NCI-H1694 (cell line): ENCODE measurements around the gene ERC1.
"Not testable (repeated sequence)": the region's sequence is repeated elsewhere in the genome, so short reads cannot be mapped to it uniquely, and the experiment has no call there.

Experiments used
- DNase-seq: peaks from one replicate; lab custom pipeline; 2025; lab: John Stamatoyannopoulos, UW

Gene ERC1

GRCh38 chr12:981961-982360 is 9.1 kb upstream of the ERC1 start:
- DNase-seq = no peak

DNA sequence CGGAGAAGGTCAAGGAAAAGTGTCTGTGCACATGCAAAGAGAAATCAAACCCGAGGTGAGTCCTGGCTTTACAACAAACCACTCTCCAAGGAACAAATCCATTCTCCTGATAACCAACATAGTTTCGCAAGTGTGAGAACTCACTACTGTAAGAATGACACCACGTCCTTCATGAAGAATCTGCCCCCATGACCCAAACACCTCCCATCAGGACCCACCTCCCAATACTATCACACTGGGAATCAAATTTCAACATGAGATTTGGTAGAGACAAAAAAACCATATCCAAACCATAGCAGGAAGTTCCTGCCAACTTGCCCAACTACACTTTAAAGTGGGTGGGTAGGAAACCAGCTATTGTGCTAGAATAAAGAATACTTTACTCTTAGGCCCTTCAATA is 2.4 kb upstream of the ERC1 start:
- DNase-seq = no peak

DNA sequence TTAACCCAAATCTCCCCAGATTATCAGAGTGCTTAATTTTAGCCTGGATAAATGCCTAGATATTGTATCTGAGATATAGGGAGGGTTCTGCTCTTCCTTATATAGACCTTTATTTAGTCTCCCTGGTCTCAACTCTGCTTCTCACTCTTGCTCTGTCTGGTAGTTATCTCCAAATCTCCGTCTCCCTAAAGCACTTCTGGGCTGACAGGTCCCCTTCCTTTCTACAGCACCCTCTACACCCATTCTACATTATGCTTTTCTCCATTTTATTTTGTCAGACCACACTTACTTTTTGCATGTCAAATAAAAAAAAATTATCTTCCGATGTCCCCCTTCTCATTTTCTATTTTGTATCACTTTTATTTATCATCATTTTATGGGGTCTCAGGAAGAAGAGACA is 2.0 kb upstream of the ERC1 start:
- no peak for DNase-seq

- DNase-seq = peak; percentile 49
Observed at GRCh38 chr12:989751-990660, 1.0 kb upstream of the ERC1 start.

- peak; percentile 47 for DNase-seq
Observed at GRCh38 chr12:991350-992333, 619 bp downstream of the ERC1 start.

DNA sequence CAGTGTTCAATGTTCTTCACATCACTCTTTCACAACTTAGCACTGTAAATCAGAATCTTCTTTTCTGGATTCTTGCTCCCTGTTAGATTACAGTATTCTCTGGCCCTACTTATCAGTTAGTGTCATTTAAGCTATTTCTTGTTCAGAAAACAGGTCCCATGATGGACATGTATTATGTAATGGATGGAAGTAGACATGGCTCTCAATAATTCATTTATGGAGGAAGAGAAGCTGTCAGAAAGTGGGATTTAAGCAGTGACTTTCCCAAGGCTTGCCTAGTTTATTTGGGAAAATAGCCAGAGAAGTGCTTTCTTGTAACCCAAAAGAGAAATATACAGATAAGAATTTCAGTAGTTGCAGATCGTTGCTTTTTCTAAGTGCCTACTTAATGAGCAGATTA is 1.6 kb downstream of the ERC1 start:
- no peak for DNase-seq

- DNase-seq = no peak
Observed at GRCh38 chr12:996881-997280, 5.9 kb downstream of the ERC1 start.

- no peak for DNase-seq
Observed at GRCh38 chr12:997505-997904, 6.5 kb downstream of the ERC1 start.

GRCh38 chr12:998020-998874 is 7.2 kb downstream of the ERC1 start:
- DNase-seq = no peak

DNA sequence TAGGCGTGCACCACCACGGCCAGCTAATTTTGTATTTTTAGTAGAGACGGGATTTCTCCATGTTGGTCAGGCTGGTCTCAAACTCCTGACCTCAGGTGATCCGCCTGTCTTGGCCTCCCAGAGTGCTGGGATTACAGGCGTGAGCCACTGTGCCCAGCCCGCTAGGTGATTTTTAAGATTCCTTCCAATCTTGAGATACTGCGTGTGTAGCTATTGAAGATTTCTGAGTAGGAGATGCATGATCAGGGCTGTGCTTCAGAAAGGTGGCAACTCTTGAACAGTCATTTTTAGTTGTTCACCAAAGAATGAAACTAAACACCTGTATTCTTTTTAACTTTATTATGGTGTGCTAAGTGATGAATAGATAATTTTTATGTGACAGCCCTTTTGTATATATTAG is 8.7 kb downstream of the ERC1 start:
- DNase-seq = not testable (repeated sequence)

- DNase-seq = no peak
Observed at GRCh38 chr12:1001507-1001906, 10.5 kb downstream of the ERC1 start.

DNA sequence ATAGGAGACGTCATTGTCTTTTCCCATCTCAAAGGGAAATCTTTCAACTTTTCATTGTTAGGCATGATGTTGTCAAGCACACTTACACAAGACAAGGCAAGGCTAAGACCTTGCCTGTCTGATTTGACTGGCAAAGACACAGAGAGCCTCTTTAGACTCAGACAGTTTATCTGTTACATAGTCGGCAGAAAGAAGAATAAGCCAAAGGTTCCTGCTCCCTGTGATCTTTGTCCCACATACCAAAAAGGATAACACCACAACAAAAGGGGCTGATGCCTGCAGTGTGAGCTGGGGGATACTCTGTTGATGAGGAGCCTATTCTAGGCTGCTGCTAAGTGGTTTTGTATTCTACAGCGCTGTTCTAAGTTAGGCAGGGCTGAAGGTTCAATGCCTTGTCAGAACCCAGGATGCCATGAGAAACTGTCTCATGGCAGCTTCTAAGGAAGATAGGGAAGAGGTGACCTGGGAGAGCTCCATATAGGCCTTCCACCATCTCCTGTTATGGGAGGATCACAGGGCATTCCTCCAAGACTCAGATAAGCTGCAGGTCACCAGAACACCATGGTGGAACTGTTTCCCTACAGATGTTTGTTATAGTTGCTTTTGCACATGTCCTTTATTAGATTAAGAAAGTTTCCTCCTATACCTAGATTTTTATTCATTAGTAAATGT is 12.7 kb downstream of the ERC1 start:
- no peak for DNase-seq

- no peak for DNase-seq
Observed at GRCh38 chr12:1006255-1006654, 15.2 kb downstream of the ERC1 start.

GRCh38 chr12:1007276-1007675 is 16.3 kb downstream of the ERC1 start:
- DNase-seq = no peak

DNA sequence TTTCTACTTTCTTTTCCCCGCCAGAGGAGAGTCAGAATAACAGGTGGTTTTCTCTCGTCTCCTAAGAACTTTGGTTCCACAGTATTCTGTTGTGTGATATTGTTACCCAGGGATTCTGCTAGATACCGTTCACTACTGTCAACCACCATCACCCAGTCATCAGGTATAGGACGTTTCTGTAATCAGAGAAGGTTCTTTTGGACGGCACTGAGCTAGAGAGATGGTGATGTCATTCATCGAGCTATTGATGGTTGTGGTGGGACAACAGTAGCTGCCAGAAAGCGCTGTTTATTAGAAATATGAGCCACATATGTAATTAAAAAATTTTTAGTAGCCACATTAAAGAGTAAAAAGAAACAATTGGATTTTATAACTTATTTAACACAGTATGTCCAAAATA is 17.0 kb downstream of the ERC1 start:
- no peak for DNase-seq

- no peak for DNase-seq
Observed at GRCh38 chr12:1011091-1011490, 20.1 kb downstream of the ERC1 start.

- DNase-seq = no peak
Observed at GRCh38 chr12:1013618-1014489, 22.8 kb downstream of the ERC1 start.

GRCh38 chr12:1019283-1019682 is 28.3 kb downstream of the ERC1 start:
- no peak for DNase-seq

GRCh38 chr12:1020389-1020788 is 29.4 kb downstream of the ERC1 start:
- no peak for DNase-seq
